Measurements from ENCODE around the gene FAM120AOS.

The FAM120AOS gene

GRCh38 chr9:93470391-93470790, 17.0 kb upstream of the FAM120AOS start:
- peaks cover 41% of the 10 kb centered on the region for H3K36me3 ChIP-seq (ENCODE audit: low read depth)
- H3K4me1 ChIP-seq (ENCODE audit: insufficient read depth, poor library complexity, severe bottlenecking): peaks cover 44% of the 10 kb centered on the region
- no peak for TF ChIP-seq CTCF (IDR thresholded peaks at IDR 0.05; ENCODE audit: poor library complexity, severe bottlenecking)
- H3K27ac ChIP-seq (ENCODE audit: poor library complexity, severe bottlenecking): no peak overlapping the region
- no peak for ATAC-seq (ENCODE audit: low read depth)
- DNase-seq (ENCODE audit: low spot score): no peak
- no peaks in the 10 kb centered on the region for H3K27me3 ChIP-seq (ENCODE audit: insufficient read depth, poor library complexity, severe bottlenecking)
- H3K4me3 ChIP-seq (ENCODE audit: severe bottlenecking): no peak overlapping the region
- no peaks in the 10 kb centered on the region for H3K9me3 ChIP-seq (ENCODE audit: severe bottlenecking)

- Histone ChIP-seq H3K9me3 (ENCODE audit: severe bottlenecking) (no peaks in the 10 kb centered on the region), H3K27ac (ENCODE audit: poor library complexity, severe bottlenecking) (no peak overlapping the region), H3K36me3 (ENCODE audit: low read depth) (peaks cover 26% of the 10 kb centered on the region), H3K4me3 (ENCODE audit: severe bottlenecking) (no peak overlapping the region), H3K27me3 (ENCODE audit: insufficient read depth, poor library complexity, severe bottlenecking) (no peaks in the 10 kb centered on the region), H3K4me1 (ENCODE audit: insufficient read depth, poor library complexity, severe bottlenecking) (peaks cover 44% of the 10 kb centered on the region)
- ATAC-seq (ENCODE audit: low read depth) (no peak), DNase-seq (ENCODE audit: low spot score) (no peak)
- no peak for TF ChIP-seq CTCF (IDR thresholded peaks at IDR 0.05; ENCODE audit: poor library complexity, severe bottlenecking)
These were observed 15.5 kb upstream of the FAM120AOS start for GRCh38 chr9:93468763-93469456.

GRCh38 chr9:93467462-93467861, 14.1 kb upstream of the FAM120AOS start:
- H3K4me1 ChIP-seq (ENCODE audit: insufficient read depth, poor library complexity, severe bottlenecking): peaks cover 43% of the 10 kb centered on the region
- no peak overlapping the region for H3K4me3 ChIP-seq (ENCODE audit: severe bottlenecking)
- H3K36me3 ChIP-seq (ENCODE audit: low read depth): peaks cover 29% of the 10 kb centered on the region
- ATAC-seq (ENCODE audit: low read depth) (no peak), DNase-seq (ENCODE audit: low spot score) (no peak)
- no peak for TF ChIP-seq CTCF (IDR thresholded peaks at IDR 0.05; ENCODE audit: poor library complexity, severe bottlenecking)
- H3K27ac ChIP-seq (ENCODE audit: poor library complexity, severe bottlenecking): peak overlapping the region; percentile 26
- no peaks in the 10 kb centered on the region for H3K9me3 ChIP-seq (ENCODE audit: severe bottlenecking)
- H3K27me3 ChIP-seq (ENCODE audit: insufficient read depth, poor library complexity, severe bottlenecking): no peaks in the 10 kb centered on the region

- peaks cover 26% of the 10 kb centered on the region for H3K36me3 ChIP-seq (ENCODE audit: low read depth)
- no peaks in the 10 kb centered on the region for H3K27me3 ChIP-seq (ENCODE audit: insufficient read depth, poor library complexity, severe bottlenecking)
- DNase-seq (ENCODE audit: low spot score) (no peak), ATAC-seq (ENCODE audit: low read depth) (peak; percentile 23; the same call in 1 of the 3 replicates)
- peaks cover 47% of the 10 kb centered on the region for H3K4me1 ChIP-seq (ENCODE audit: insufficient read depth, poor library complexity, severe bottlenecking)
- H3K27ac ChIP-seq (ENCODE audit: poor library complexity, severe bottlenecking): peak overlapping the region; percentile 26
- H3K4me3 ChIP-seq (ENCODE audit: severe bottlenecking): no peak overlapping the region
- no peak for TF ChIP-seq CTCF (IDR thresholded peaks at IDR 0.05; ENCODE audit: poor library complexity, severe bottlenecking)
- H3K9me3 ChIP-seq (ENCODE audit: severe bottlenecking): no peaks in the 10 kb centered on the region
These were observed 13.7 kb upstream of the FAM120AOS start for GRCh38 chr9:93467062-93467416.

- H3K27ac ChIP-seq (ENCODE audit: poor library complexity, severe bottlenecking): peak overlapping the region; percentile 26
- no peak overlapping the region for H3K4me3 ChIP-seq (ENCODE audit: severe bottlenecking)
- no peak for TF ChIP-seq CTCF (IDR thresholded peaks at IDR 0.05; ENCODE audit: poor library complexity, severe bottlenecking)
- no peaks in the 10 kb centered on the region for H3K27me3 ChIP-seq (ENCODE audit: insufficient read depth, poor library complexity, severe bottlenecking)
- no peaks in the 10 kb centered on the region for H3K9me3 ChIP-seq (ENCODE audit: severe bottlenecking)
- peaks cover 23% of the 10 kb centered on the region for H3K36me3 ChIP-seq (ENCODE audit: low read depth)
- DNase-seq (ENCODE audit: low spot score): no peak
- ATAC-seq (ENCODE audit: low read depth): peak; percentile 24; the same call in 1 of the 3 replicates
- H3K4me1 ChIP-seq (ENCODE audit: insufficient read depth, poor library complexity, severe bottlenecking): peaks cover 52% of the 10 kb centered on the region
These were observed 13.2 kb upstream of the FAM120AOS start for GRCh38 chr9:93466416-93467061.

Measured in RWPE2 (cell line).